CD14-positive monocyte (primary cell): ENCODE measurements around the gene IGF2R. TPM values are rescaled to one million over a fixed set of nuclear protein-coding genes. Genes with fewer than 3 reads are reported as not detected.

Source experiments
- DNase-seq, 3 donors: peaks; one replicate each; pipeline ENCODE4 v3.0.0-alpha.2; 2011 to 2022
- H2AFZ ChIP-seq: 2 replicates; pipeline ENCODE4 v1.6.0; 2012; ENCODE audit warnings: mild to moderate bottlenecking, low read depth, low read length, inconsistent platforms; ENCODE audit not compliant: insufficient read depth, poor library complexity, severe bottlenecking
- H3K27ac ChIP-seq, 2 donors: 1 replicate in 1 of 2; 2 replicates in 1 of 2; pipeline ENCODE4 v1.5.1; 2012 to 2013; ENCODE audit warnings: low read length in 2 of 2, control low read depth in 1 of 2, inconsistent platforms in 1 of 2, low read depth in 1 of 2, mild to moderate bottlenecking in 1 of 2
- H3K27me3 ChIP-seq, 2 donors: one replicate each; pipeline versions ENCODE4 v1.6.0 to v1.6.1; 2011 to 2013; ENCODE audit warnings: low read length in 2 of 2; ENCODE audit not compliant: control insufficient read depth in 2 of 2, insufficient read depth in 2 of 2
- H3K36me3 ChIP-seq, 2 donors: replicated peaks in 1 of 2; 1 replicate in 1 of 2; 2 replicates in 1 of 2; pipeline versions ENCODE4 v1.5.1 to v1.6.1; 2012 to 2013; ENCODE audit warnings: low read length in 2 of 2, control low read depth in 1 of 2, inconsistent platforms in 1 of 2, mild to moderate bottlenecking in 1 of 2; ENCODE audit not compliant: insufficient read depth in 2 of 2, control insufficient read depth in 1 of 2
- H3K4me1 ChIP-seq, 2 donors: 1 replicate in 1 of 2; 2 replicates in 1 of 2; pipeline versions ENCODE4 v1.5.1 to v1.6.1; 2012 to 2013; ENCODE audit warnings: low read length in 2 of 2, control low read depth in 1 of 2, inconsistent platforms in 1 of 2, mild to moderate bottlenecking in 1 of 2, moderate library complexity in 1 of 2; ENCODE audit not compliant: insufficient read depth in 2 of 2, control insufficient read depth in 1 of 2
- H3K4me2 ChIP-seq: replicated peaks from 2 replicates; pipeline ENCODE3; 2012; ENCODE audit warnings: low read length, moderate library complexity, mild to moderate bottlenecking; ENCODE audit not compliant: poor library complexity, severe bottlenecking; ENCODE audit errors: extremely low read depth
- H3K4me3 ChIP-seq, 3 experiments: fragments of 200-600 bp in 1 of 3; sonication (generic) in 1 of 3; replicated peaks in 1 of 3; 1 replicate in 2 of 3; 2 replicates in 1 of 3; pipeline ENCODE4 v1.5.1; 2011 to 2013; ENCODE audit warnings: low read length in 3 of 3, mild to moderate bottlenecking in 3 of 3, control low read depth in 2 of 3, low read depth in 2 of 3, inconsistent platforms in 1 of 3, moderate library complexity in 1 of 3
- H3K79me2 ChIP-seq: 2 replicates; pipeline ENCODE4 v1.6.0; 2012; ENCODE audit warnings: mild to moderate bottlenecking, control low read depth, inconsistent platforms, low read length, moderate library complexity; ENCODE audit not compliant: insufficient read depth
- H3K9ac ChIP-seq: 2 replicates; pipeline ENCODE4 v1.6.0; 2017; ENCODE audit warnings: low read length, mild to moderate bottlenecking; ENCODE audit not compliant: insufficient read depth, poor library complexity, severe bottlenecking
- H3K9me3 ChIP-seq, 2 donors: replicated peaks in 1 of 2; 1 replicate in 1 of 2; 2 replicates in 1 of 2; pipeline versions ENCODE4 v1.5.1 to v1.6.1; 2012 to 2013; ENCODE audit warnings: low read length in 2 of 2, control low read depth in 1 of 2; ENCODE audit not compliant: control insufficient read depth in 1 of 2, insufficient read depth in 1 of 2
- H4K20me1 ChIP-seq: 2 replicates; pipeline ENCODE4 v1.6.0; 2012; ENCODE audit warnings: mild to moderate bottlenecking, low read length, control low read depth, moderate library complexity; ENCODE audit not compliant: insufficient read depth
- H3K27ac Mint-ChIP-seq, 7 donors: one replicate each; pipeline ENCODE4 v1.8.0; 2020; ENCODE audit warnings: mild to moderate bottlenecking in 7 of 7, mixed read lengths in 7 of 7, moderate library complexity in 6 of 7, inconsistent platforms in 2 of 7
- H3K27me3 Mint-ChIP-seq, 3 donors: one replicate each; pipeline ENCODE4 v1.8.0; 2021 to 2022; ENCODE audit warnings: low read depth in 3 of 3, mild to moderate bottlenecking in 3 of 3, mixed read lengths in 3 of 3, moderate library complexity in 3 of 3, inconsistent platforms in 1 of 3
- H3K36me3 Mint-ChIP-seq, 2 donors: one replicate each; pipeline ENCODE4 v1.8.0; 2020; ENCODE audit warnings: mixed read lengths in 2 of 2, inconsistent platforms in 1 of 2, mild to moderate bottlenecking in 1 of 2
- H3K4me1 Mint-ChIP-seq: one replicate; pipeline ENCODE4 v1.8.0; 2020; ENCODE audit warnings: mild to moderate bottlenecking, mixed read lengths
- H3K4me3 Mint-ChIP-seq, 2 donors: one replicate each; pipeline ENCODE4 v1.8.0; 2020; ENCODE audit warnings: mild to moderate bottlenecking in 2 of 2, mixed read lengths in 2 of 2, moderate library complexity in 1 of 2
- H3K9me3 Mint-ChIP-seq, 7 donors: one replicate each; pipeline ENCODE4 v1.8.0; 2020 to 2022; ENCODE audit warnings: mixed read lengths in 7 of 7, mild to moderate bottlenecking in 6 of 7, moderate library complexity in 6 of 7, inconsistent platforms in 2 of 7
- CTCF ChIP-seq: fragments of 200-600 bp; IDR thresholded peaks from one replicate; pipeline ENCODE4 v1.8.0; 2022; ENCODE audit warnings: antibody characterized with exemption, mild to moderate bottlenecking
- WGBS: methylation state at CpG from one replicate; pipeline ENCODE4 v1.1.5; 2013; ENCODE audit warnings: missing lambda C conversion rate; ENCODE audit not compliant: insufficient coverage; 5-methylcytosine and 5-hydroxymethylcytosine counted together
- intact Hi-C, 2 donors: fragments of 100-400 bp; cut with micrococcal nuclease; formaldehyde crosslinking; loops; one replicate each; pipeline versions ENCODE4 v1.15.0 to v1.15.1; 2023
- polyA plus RNA-seq, 3 donors: library from polyadenylated mRNA; depleted of rRNA in 1 of 3; unstranded in 2 of 3; stranded (reverse) in 1 of 3; fragments of 300-500 nt in 2 of 3; fragments of >200 nt in 1 of 3; fragmentation: Illumina TruSeq in 2 of 3; gene quantifications; 1 replicate in 2 of 3; 2 replicates in 1 of 3; pipeline ENCODE4 v1.2.3, GENCODE V29; 2012 to 2021

The IGF2R gene
- polyA plus RNA-seq, 3 donors = 6.9 to 44.8 (median 8.2) TPM

- Histone ChIP-seq H3K4me3 (no peak overlapping the region), H4K20me1 (peaks cover 81% of the 10 kb centered on the region), H3K9me3 (peaks cover 7 to 10% of the 10 kb centered on the region in 2 donors), H3K27ac (no peak overlapping the region), H3K27me3 (no peaks in the 10 kb centered on the region), H3K4me2 (no peak overlapping the region), H3K79me2 (no peaks in the 10 kb centered on the region), H3K4me1 (no peaks in the 10 kb centered on the region), H3K36me3 (peaks cover 97 to 100% of the 10 kb centered on the region in 2 donors), H3K9ac (no peak overlapping the region), H2AFZ (no peak overlapping the region)
- intact Hi-C loops = no loop called here
- no peak for DNase-seq
- no peak overlapping the region for H3K4me3 Mint-ChIP-seq
- H3K27me3 Mint-ChIP-seq = peaks cover 0 to 4% (median 2%) of the 10 kb centered on the region in 3 donors
- H3K9me3 Mint-ChIP-seq = peaks cover 4 to 19% (median 7%) of the 10 kb centered on the region in 7 donors
- 96% methylated on average over 5 of the region's 11 CpGs for WGBS
- H3K36me3 Mint-ChIP-seq = peaks cover 96 to 100% of the 10 kb centered on the region in 2 donors
- no peak for TF ChIP-seq CTCF
- H3K4me1 Mint-ChIP-seq = no peaks in the 10 kb centered on the region
- H3K27ac Mint-ChIP-seq = peak overlapping the region in 2 of 7 donors; percentile 40 to 64
Measured at GRCh38 chr6:160081398-160081797, 112.5 kb downstream of the IGF2R start.

- TF ChIP-seq CTCF = no peak
- Mint-ChIP-seq H3K36me3 (peaks cover 96 to 100% of the 10 kb centered on the region in 2 donors), H3K4me3 (no peak overlapping the region), H3K27me3 (peaks cover 0 to 4% (median 2%) of the 10 kb centered on the region in 3 donors), H3K9me3 (peaks cover 4 to 19% (median 7%) of the 10 kb centered on the region in 7 donors), H3K27ac (peak overlapping the region in 1 of 7 donors; percentile 9), H3K4me1 (no peaks in the 10 kb centered on the region)
- H3K27me3 ChIP-seq = no peaks in the 10 kb centered on the region
- H4K20me1 ChIP-seq = peaks cover 83% of the 10 kb centered on the region
- peaks cover 7 to 10% of the 10 kb centered on the region in 2 donors for H3K9me3 ChIP-seq
- no peak overlapping the region for H2AFZ ChIP-seq
- no peak overlapping the region for H3K9ac ChIP-seq
- 100% methylated on average over 4 of the region's 8 CpGs for WGBS
- H3K27ac ChIP-seq = no peak overlapping the region
- H3K4me3 ChIP-seq = no peak overlapping the region
- peaks cover 95 to 100% of the 10 kb centered on the region in 2 donors for H3K36me3 ChIP-seq
- DNase-seq = no peak
- H3K4me2 ChIP-seq = no peak overlapping the region
- no peaks in the 10 kb centered on the region for H3K79me2 ChIP-seq
- intact Hi-C loops = no loop called here
- H3K4me1 ChIP-seq = no peaks in the 10 kb centered on the region
Measured at GRCh38 chr6:160082627-160083026, 113.7 kb downstream of the IGF2R start.
